Superior temporal gyrus (tissue), 1 donor: Measurements from ENCODE around the gene CD79B.
"Not testable (repeated sequence)": the region's sequence is repeated elsewhere in the genome, so short reads cannot be mapped to it uniquely, and the experiment has no call there.

Source experiments
- DNase-seq: peaks from one replicate; pipeline ENCODE4 v3.0.0-alpha.2; 2016; ENCODE audit errors: extremely low spot score

The CD79B gene

DNA sequence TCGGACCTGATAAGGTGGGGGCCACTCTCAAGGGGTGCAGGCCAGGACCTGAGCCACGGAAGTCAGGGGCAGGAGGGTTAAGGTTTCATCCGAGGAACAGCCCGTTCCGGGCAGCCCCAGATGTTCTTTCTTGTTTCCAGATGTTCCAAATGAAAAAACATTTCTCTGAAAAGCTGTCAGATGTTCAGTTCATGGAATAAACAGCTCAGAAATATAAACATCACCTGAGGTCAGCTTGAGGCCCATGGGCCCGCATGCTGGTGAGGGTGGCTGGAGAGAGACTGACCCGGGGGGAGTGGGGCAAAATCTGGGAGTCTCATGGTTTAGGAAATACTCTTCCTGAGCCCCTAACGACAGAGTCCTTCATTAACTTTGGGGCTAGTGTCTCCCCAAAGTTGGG lies 1.5 kb upstream of the CD79B start:
- no peak for DNase-seq

DNA sequence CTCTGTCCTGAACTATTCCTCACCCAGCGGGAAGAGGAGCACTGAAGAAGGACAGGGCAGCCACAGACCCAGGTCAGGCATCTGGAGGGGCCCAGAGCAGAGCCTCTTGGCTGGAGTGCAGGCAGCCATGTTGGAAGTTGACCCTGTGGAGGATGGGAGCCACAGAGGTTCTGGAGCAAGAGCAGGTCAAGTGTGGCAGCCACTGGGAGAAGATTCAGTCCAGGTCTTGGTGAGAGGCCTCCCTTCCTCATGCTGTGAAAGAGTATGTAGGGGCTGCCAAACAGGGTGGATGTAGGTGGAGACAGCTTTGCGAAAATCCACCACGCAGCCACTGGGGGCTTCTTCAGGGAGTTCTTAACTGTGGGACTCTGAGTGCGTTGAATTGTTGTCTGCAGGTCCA lies 590 bp upstream of the CD79B start:
- no peak for DNase-seq

DNA sequence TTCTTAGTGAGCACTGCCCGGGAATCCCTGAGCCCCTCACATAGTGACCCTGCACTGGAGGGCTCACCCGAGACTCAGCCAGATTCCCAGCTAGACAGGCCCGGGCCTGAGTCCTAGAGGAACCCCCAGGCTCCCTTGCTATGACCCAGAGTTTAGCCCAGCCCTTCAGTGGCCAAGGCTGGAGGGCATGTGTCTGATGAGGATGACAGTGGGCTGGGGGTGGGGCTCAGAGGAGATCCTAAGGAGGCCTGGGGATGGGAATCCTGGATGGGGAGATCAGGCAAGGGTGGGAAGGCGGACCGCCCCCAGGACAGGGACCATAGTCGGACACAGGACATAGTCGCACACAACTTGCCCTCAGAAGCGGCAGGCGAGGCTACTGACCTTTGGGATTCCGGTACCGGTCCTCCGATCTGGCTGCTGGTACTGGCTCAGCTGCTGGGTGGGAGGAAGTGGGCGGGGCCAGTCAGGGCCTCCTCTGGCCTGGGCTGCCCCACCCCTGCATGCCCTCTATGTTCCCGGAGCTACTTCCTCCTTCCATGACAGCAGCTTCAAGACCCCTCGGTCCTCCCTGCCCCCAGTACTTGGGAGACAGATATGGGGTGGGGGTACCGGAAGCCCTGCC lies 1.1 kb downstream of the CD79B start:
- DNase-seq = no peak

DNA sequence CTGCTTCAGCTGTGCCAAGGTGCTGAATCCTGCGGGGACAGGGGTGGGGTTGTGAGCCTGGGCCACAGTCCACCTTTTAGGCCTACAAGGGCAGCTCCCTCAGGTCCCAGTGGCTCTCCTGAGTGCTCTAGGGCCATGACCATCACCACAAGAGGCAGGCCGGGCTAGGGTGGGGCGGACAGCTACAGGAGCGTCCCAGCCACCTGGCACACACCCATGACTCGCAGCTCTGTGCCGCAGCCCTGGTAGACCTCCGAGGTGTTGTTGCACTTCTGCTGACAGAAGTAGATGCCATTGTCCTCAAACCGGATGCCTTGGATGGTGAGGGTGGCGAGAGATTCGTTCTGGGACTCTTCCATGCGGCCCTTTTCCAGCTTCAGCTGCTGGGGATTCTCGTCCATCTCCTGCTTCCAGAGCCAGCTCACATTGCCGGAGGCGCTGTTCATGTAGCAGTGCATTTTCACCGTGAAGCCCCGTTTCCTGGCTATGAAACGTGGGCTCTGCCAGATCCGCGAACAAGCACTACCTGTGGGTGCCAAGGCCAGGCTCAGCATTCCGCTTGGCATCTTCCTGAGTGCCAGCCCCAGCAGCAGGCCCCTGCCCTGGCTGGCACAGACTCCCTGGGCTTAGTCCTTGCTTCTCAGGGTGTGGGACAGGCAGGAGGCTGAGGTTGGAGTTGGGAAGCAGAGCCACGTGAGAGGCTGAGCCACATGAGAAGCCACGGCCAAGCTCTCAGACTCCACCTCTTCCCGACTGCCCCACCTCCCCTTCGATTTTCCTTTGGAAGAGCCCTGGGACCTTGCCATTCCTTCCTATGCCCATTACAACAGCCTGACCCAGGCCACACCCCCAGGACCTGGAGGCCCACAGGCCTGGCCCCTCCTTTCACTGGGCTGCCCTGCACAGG lies 2.0 kb downstream of the CD79B start:
- DNase-seq = no peak

GRCh38 chr17:63928966-63929695 lies 3.0 kb downstream of the CD79B start:
- no peak for DNase-seq

- DNase-seq = no peak
These were observed 3.9 kb downstream of the CD79B start for GRCh38 chr17:63928172-63928666.

DNA sequence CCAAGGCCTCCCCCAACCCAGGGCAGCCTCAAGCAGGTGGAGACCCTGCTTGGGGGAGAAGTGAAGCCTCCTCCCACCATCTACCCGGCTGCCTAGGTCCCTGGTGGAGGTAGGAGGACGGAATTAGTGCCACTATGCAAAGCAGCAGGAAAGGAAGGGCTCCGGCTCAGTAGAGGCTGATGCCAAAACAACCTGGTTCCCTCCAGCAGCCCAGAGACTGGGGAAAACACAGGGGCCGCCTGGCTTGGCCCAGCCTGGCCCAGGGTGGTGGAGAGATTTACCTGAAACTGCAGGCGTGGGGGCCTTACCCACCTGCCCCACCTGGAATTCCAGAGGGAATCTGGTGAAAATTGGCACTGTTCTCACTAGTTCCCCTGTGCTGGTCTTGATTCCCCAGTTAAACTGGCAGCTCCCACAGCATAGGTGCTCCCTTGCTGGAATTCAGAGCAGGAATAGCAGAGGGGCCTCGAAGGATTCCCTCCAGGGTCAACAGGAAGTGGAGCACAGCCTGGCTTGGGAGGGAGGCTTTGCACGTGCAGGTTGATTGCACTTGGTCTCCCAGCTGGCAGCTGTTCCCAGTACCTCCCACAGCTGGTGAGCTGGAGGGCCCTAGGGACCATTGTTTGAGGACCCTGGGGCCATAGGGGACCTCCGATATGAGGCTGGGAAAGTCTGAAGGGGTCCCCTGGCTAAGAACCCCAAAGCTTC lies 4.5 kb downstream of the CD79B start:
- DNase-seq = no peak

DNA sequence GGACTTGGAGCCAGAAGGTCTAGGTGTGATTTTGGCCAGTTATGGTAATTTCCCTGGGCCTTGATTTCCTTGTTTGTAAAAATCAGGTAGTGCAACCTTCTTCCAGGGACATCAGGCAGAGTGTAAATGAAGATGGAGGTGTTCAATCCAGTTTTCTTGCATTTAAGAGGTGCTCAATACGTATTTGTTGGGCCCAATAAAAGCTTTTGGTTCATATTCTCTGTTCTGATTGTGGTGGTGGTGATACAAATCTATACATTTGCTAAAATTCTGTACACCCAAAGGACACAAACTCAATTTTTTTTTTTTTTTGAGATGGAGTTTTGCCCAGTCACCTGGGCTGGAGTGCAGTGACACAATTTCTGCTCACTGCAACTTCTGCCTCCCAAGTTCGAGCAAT lies 6.0 kb downstream of the CD79B start:
- DNase-seq = no peak

DNA sequence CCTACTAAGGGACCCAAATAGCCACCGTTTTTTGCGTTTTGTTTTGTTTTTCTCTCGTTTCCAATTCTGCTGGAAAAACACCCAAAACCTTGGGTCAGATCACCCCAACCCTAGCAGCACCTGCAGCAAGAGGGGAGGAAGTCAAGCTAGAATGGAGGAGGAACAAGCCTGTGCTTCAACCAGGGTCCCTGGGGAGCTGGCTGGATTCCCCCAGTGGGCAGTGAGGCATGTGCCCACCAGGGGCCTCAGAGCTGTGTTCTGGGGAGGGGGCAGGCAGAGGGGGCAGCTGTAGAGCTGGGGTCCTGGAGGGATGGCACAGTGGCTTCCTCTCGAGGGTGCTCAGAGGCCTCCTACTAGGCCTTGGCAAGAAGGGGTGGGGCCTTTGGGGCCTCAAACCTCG lies 6.5 kb downstream of the CD79B start:
- no peak for DNase-seq

DNA sequence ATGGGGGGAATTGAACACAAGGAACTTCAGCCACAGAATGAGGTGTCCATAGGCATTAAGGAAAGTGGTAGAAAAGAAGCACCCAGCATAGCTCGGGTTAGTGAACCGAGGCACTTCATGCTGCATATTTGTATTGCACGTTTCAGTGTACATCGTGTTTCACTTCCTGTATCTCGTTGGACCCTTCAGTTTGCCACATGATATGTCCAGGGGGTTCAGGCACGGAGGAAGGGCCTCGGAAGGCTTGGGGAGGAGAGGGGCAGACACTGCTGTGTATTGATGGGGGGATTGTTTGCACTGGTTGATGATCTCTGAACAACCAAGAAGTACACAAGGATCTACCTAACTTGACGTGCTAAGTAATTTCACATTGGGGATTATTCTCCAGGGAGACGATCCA lies 9.7 kb downstream of the CD79B start:
- DNase-seq = not testable (repeated sequence)

GRCh38 chr17:63920779-63921178 lies 11.4 kb downstream of the CD79B start:
- DNase-seq = not testable (repeated sequence)

GRCh38 chr17:63920050-63920449 lies 12.1 kb downstream of the CD79B start:
- not testable (repeated sequence) for DNase-seq

DNA sequence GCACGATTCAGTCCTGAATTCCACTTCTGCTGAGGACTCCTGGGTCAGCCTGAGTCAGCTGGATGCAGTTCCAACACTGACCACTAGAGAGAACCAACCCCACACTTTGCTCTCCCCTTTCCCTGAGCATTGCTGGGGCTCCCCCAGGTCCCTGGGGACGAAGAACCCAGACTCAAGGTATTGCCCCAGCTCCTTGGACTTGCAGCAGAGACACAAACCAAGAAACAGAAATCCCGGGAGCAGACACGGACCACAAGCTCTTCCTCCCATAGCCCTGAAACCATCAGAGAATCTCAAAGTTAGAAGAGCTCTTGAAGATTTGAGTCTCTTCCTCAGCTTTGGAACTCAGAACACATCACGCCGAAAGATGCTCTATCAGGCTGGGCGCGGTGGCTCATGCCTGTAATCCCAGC lies 12.8 kb downstream of the CD79B start:
- DNase-seq = peak; percentile 72

DNA sequence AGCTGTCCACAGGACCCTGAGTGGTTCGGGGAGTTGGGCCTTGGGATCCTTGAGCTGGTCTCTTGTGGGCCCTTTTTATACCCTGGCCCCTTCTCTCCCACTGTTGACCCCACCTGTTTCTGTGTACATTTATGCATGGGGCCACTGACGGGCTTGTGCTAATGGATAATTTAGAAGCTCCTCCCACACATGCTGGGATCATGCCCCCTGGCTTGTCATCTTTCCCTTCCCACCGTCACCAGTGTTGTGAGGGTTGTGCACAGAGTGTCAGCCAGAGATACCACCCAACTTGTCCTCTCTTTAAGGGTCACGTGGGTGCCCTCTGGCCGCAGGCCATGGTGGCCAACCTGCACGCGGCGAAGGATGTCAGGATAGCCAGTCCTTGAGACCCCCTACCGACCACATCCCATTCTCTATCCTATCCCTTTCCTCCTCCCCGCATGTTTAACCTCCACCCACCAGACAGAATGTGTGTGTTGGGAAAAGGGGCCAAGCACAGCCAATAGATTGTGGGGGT lies 13.3 kb downstream of the CD79B start, which contains the start of gene GH1:
Gene GH1 (minus strand): TSS at position 51 of the 517 bp plus-strand sequence. CDS start 63 bp downstream, outside the sequence.
- not testable (repeated sequence) for DNase-seq

DNA sequence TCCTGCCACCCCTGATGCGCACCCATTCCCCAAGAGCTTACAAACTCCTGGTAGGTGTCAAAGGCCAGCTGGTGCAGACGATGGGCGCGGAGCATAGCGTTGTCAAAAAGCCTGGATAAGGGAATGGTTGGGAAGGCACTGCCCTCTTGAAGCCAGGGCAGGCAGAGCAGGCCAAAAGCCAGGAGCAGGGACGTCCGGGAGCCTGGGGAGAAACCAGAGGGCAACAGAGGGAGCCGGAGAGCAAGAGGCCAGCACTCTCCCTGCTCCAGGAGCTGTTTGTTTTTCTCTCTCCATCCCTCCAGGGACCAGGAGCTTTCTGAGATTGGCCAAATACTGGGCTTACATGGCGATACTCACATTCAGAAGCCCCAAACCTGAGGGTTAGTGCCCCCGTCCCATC lies 13.8 kb downstream of the CD79B start:
- no peak for DNase-seq

DNA sequence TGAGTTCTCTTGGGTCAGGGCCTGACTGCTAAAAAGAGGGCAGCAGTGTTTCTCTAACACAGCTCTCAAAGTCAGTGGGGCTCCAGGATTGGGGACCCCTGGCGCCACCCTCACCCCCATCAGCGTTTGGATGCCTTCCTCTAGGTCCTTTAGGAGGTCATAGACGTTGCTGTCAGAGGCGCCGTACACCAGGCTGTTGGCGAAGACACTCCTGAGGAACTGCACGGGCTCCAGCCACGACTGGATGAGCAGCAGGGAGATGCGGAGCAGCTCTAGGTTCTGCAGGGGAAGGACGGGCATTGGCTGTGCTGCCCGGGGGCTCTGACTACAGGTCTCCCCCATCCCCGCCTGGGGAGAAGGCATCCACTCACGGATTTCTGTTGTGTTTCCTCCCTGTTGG lies 14.5 kb downstream of the CD79B start:
- no peak for DNase-seq

DNA sequence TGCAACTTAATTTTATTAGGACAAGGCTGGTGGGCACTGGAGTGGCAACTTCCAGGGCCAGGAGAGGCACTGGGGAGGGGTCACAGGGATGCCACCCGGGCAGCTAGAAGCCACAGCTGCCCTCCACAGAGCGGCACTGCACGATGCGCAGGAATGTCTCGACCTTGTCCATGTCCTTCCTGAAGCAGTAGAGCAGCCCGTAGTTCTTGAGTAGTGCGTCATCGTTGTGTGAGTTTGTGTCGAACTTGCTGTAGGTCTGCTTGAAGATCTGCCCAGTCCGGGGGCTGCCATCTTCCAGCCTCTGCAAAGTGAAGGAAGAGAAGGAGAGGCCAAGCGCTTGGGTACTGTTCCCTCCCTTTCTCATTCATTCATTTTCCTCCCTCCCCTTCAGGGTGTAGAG lies 14.9 kb downstream of the CD79B start:
- DNase-seq = not testable (repeated sequence)

- DNase-seq = no peak
These were observed 15.5 kb downstream of the CD79B start for GRCh38 chr17:63916566-63917185.

GRCh38 chr17:63915753-63916152 lies 16.4 kb downstream of the CD79B start:
- DNase-seq = not testable (repeated sequence)

GRCh38 chr17:63914471-63914870 lies 17.7 kb downstream of the CD79B start:
- no peak for DNase-seq

GRCh38 chr17:63911657-63912100 lies 20.5 kb downstream of the CD79B start:
- peak; percentile 19 for DNase-seq
